Cardiac muscle cell (in vitro differentiated cells and primary cell): ENCODE measurements around the gene FSHR. TPM values are rescaled to one million over a fixed set of nuclear protein-coding genes. Genes with fewer than 3 reads are reported as not detected.
A peak's percentile ranks its signal among the peaks of the same experiment; 100 is the strongest.

Experiments used
- DNase-seq, 2 donors: peaks; one replicate each; pipeline versions ENCODE4 v3.0.0 to v3.0.0-alpha.2; 2010 to 2017; ENCODE audit warnings: low read depth in 1 of 2, low spot score in 1 of 2
- H3K27ac ChIP-seq: fragments of 200-600 bp; sonication (generic); 2 replicates; pipeline ENCODE4 v1.5.1; 2016
- H3K27me3 ChIP-seq: fragments of 200-600 bp; sonication (generic); 2 replicates; pipeline ENCODE4 v1.6.0; 2016; ENCODE audit warnings: control low read depth
- H3K36me3 ChIP-seq: fragments of 200-600 bp; sonication (generic); 2 replicates; pipeline ENCODE4 v1.5.1; 2016; ENCODE audit warnings: control low read depth
- H3K4me1 ChIP-seq: fragments of 200-600 bp; sonication (generic); 2 replicates; pipeline ENCODE4 v1.8.1; 2017; ENCODE audit warnings: low read depth, mild to moderate bottlenecking, mixed run types
- H3K4me3 ChIP-seq: fragments of 200-600 bp; sonication (generic); 2 replicates; pipeline ENCODE4 v1.5.1; 2016; ENCODE audit warnings: mild to moderate bottlenecking
- H3K9me3 ChIP-seq: fragments of 200-600 bp; sonication (generic); 2 replicates; pipeline ENCODE4 v1.5.1; 2017; ENCODE audit warnings: low read depth, mild to moderate bottlenecking, control low read depth
- CTCF ChIP-seq: IDR thresholded peaks from 2 replicates; pipeline ENCODE4 v1.5.1; 2012; ENCODE audit warnings: low read depth, mild to moderate bottlenecking, low read length
- polyA plus RNA-seq: library from polyadenylated mRNA; unstranded; fragments of >200 nt; fragmentation: Nextera tagmentation; extraction: Ambion mirVana; gene quantifications from 2 replicates; pipeline ENCODE4 v1.2.1, GENCODE V29; 2016
- total RNA-seq: library from RNA; depleted of rRNA; stranded (reverse); fragments of >200 nt; gene quantifications from 2 replicates; pipeline ENCODE4 v1.2.3, GENCODE V29; 2016

The FSHR gene
- total and polyA plus RNA-seq, 2 experiments from 2014 or later, result 0.95 to 2.2 TPM

GRCh38 chr2:49044350-49045079, 109.8 kb downstream of the FSHR start:
- Histone ChIP-seq H3K9me3 (no peaks in the 10 kb centered on the region), H3K27ac (peak overlapping the region; percentile 19), H3K36me3 (no peaks in the 10 kb centered on the region), H3K4me3 (no peak overlapping the region), H3K27me3 (no peaks in the 10 kb centered on the region), H3K4me1 (peaks cover 13% of the 10 kb centered on the region)
- DNase-seq, result peak; percentile 6 to 75
- peak; percentile 16 for TF ChIP-seq CTCF

DNA sequence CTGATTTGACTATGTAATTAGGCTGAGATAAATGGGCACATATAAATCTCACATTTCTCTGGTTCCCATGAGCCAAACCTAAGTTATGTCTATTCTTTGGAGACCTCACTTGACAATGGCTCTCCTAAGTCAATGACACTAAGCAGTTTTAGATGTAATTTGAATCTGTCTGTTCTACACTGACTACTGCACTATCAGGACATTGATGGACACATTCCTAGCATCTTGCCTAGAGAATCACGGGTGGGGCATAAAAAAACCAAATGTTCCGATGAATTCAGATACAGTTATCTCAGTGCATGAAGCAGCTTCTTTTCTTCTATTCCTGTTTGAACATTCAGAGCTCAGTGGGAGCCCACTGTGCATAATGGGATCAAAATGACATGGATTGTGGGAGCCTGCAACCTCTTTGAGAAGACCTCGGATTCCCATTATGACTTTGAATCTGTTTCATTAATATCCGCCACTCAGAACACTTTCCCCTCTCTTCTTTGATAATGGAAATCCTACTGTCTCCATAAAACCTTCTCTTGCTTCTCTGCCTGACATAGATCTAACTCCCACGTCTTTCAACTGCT, 110.8 kb downstream of the FSHR start:
- H3K4me1 ChIP-seq, result peaks cover 13% of the 10 kb centered on the region
- no peaks in the 10 kb centered on the region for H3K36me3 ChIP-seq
- no peak for DNase-seq
- H3K9me3 ChIP-seq, result no peaks in the 10 kb centered on the region
- H3K4me3 ChIP-seq, result no peak overlapping the region
- H3K27ac ChIP-seq, result no peak overlapping the region
- no peak for TF ChIP-seq CTCF
- H3K27me3 ChIP-seq, result no peaks in the 10 kb centered on the region

- no peaks in the 10 kb centered on the region for H3K36me3 ChIP-seq
- no peak for DNase-seq
- no peak overlapping the region for H3K4me3 ChIP-seq
- peaks cover 13% of the 10 kb centered on the region for H3K4me1 ChIP-seq
- TF ChIP-seq CTCF, result no peak
- no peaks in the 10 kb centered on the region for H3K27me3 ChIP-seq
- H3K9me3 ChIP-seq, result no peaks in the 10 kb centered on the region
- H3K27ac ChIP-seq, result no peak overlapping the region
Measured at GRCh38 chr2:49042488-49042887, 111.8 kb downstream of the FSHR start.

DNA sequence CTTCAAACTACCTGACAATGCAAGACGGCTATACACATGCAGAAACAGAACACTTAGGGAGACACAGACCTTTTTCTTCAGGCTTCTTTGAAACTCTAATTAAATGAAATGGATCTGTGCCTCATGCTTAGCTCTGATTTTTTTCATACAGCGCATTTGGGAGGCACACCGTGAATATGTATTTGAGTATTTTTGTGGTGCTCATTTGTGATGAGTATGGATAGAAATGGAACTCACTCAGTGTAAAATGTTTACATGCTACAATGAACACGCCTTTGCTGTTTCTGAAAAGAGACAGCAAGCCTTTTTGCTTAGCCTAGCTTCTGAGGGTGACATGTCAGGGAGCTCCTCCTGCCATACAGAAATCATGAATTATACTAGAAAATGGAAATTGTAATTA, 113.3 kb downstream of the FSHR start:
- no peak for DNase-seq
- Histone ChIP-seq H3K4me3 (no peak overlapping the region), H3K27me3 (no peaks in the 10 kb centered on the region), H3K4me1 (peaks cover 13% of the 10 kb centered on the region), H3K9me3 (no peaks in the 10 kb centered on the region), H3K27ac (no peak overlapping the region), H3K36me3 (no peaks in the 10 kb centered on the region)
- no peak for TF ChIP-seq CTCF

DNA sequence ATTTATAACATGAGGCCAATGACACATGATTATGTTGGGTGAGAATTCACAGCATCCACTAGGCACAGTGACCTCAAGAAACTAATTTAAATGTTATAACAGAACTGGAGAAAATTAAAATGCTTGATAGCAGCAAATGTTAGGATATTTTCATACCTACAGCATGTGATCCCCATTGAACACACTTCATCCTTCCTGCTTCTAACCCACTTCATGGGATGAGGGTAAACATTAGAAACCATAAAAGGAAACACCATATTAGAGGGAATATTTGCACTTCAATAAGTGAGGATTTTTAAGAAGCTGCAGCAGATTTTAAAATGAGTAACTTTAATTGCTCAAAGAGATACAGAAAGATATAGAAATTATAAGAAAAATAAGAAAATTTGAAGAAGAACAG, 117.1 kb downstream of the FSHR start:
- Histone ChIP-seq H3K9me3 (no peaks in the 10 kb centered on the region), H3K36me3 (no peaks in the 10 kb centered on the region), H3K4me3 (no peak overlapping the region), H3K4me1 (peaks cover 10% of the 10 kb centered on the region), H3K27ac (no peak overlapping the region), H3K27me3 (no peaks in the 10 kb centered on the region)
- no peak for DNase-seq
- no peak for TF ChIP-seq CTCF
